Smooth muscle cell of the brain vasculature (primary cell): ENCODE measurements around the gene SDHAF3.

ENCODE experiments used
- DNase-seq: peaks from one replicate; pipeline ENCODE4 v3.0.0-alpha.2; 2012; ENCODE audit warnings: low read depth, low spot score

SDHAF3 gene

DNA sequence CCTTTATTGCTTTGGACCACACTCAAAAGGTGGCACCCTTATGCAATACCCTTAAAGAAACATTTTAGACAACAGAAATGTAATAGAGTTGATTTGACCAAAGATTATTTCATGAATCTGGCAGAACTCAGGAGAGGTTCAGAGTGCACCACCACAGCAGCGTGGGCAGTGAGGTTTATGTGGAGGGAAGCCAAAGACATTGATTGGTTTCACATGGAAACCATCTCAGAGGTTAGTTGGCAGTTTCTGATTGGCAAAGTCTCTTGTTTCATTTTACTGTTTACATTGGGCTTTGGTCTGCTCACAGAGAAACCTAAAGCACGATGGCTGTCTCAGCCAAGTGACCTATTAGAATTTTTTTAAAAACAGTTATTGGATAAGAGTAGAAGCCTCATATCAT, 101.3 kb downstream of the SDHAF3 start:
- DNase-seq, result no peak

DNA sequence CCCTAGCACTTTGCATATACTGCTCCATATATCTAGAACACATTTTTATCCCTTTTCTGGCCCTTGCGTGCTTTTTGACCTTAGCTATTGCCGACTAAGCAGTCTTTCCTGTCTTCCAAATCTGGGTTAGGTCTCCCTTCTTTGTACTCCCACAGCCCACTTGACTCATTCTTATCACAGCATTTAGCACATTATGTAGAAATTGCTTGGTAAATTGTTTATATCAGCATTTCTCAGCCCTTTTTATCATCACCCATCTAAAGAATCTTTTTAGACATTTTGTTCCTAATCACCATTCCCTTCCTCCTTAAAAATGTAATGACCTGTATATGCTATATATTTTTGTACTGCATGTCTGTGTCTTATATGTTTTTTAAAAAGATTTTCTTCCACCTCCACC, 101.7 kb downstream of the SDHAF3 start:
- DNase-seq, result no peak

DNA sequence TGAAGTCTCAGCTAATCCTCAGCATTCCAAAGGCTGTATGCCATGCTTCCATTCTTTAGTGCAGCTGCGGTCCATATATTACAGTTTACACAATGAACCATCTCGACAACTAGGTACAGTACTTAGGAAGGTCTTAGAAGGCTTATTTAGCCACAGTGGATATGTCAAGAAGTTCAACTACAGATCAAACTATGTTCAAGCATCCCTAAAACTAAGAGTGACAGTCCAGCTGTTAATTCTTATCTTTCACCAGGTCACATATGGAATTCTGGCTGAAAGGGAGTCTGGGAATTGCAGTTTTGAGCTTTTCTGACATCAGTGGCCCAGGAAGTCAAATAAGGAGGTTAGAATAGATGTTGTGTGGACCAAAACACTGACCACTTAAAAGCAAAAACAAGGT, 106.8 kb downstream of the SDHAF3 start:
- DNase-seq, result no peak

DNA sequence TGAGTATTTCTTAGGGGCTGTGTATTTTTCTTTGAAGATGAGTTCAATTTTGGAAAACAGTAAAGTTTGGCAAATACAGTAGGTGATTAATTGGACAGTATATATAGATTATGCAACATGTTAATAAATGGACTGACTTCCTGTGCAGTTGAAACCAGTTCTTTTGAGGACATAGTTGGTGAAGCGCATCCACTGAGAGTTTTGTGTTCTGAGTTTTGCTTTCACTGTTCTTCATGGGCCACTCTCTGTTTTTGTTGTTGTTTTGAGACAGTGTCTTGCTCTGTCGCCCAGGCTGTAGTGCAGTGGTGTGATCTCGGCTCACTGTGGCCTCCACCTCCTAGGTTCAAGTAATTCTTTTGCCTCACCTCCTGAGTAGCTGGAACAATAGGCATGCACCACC, 109.0 kb downstream of the SDHAF3 start:
- no peak for DNase-seq
